Progenitor cell of endocrine pancreas (in vitro differentiated cells): ENCODE data around the gene NUDT3. TPM values are rescaled to one million over a fixed set of nuclear protein-coding genes. Genes with fewer than 3 reads are reported as not detected.
"Not testable (repeated sequence)": the region's sequence is repeated elsewhere in the genome, so short reads cannot be mapped to it uniquely, and the experiment has no call there.

ENCODE experiments used
- DNase-seq: peaks from one replicate; pipeline ENCODE4 v3.0.0; 2021; ENCODE audit warnings: low spot score; ENCODE audit not compliant: unreplicated experiment
- H3K27ac Mint-ChIP-seq: 2 replicates; pipeline ENCODE4 v1.8.0; 2021; ENCODE audit warnings: mild to moderate bottlenecking, moderate library complexity, mixed read lengths
- H3K27me3 Mint-ChIP-seq: 2 replicates; pipeline ENCODE4 v1.8.0; 2021; ENCODE audit warnings: mixed read lengths
- H3K36me3 Mint-ChIP-seq: 2 replicates; pipeline ENCODE4 v1.8.0; 2022; ENCODE audit warnings: mixed read lengths; ENCODE audit not compliant: insufficient read depth
- H3K4me1 Mint-ChIP-seq: 2 replicates; pipeline ENCODE4 v1.8.0; 2021; ENCODE audit warnings: low read depth, mixed read lengths
- H3K4me3 Mint-ChIP-seq: 2 replicates; pipeline ENCODE4 v1.8.0; 2021; ENCODE audit warnings: low read depth, mild to moderate bottlenecking, moderate library complexity, mixed read lengths
- H3K9me3 Mint-ChIP-seq: 2 replicates; pipeline ENCODE4 v1.8.0; 2021; ENCODE audit warnings: low read depth, mixed read lengths
- total RNA-seq: library from RNA; stranded (reverse); gene quantifications from 2 replicates; pipeline ENCODE4 v1.2.1, GENCODE V29; 2021
- TF ChIP-seq, protein P1 (sequence below): fragments of 200-600 bp; sonication (generic); IDR thresholded peaks from one replicate; pipeline ENCODE4 v1.5.0; 2021; ENCODE audit warnings: antibody characterized with exemption, mild to moderate bottlenecking; ENCODE audit not compliant: unreplicated experiment

NUDT3 gene
- total RNA-seq, 1 donor from 2014 or later = 20.6 TPM

DNA sequence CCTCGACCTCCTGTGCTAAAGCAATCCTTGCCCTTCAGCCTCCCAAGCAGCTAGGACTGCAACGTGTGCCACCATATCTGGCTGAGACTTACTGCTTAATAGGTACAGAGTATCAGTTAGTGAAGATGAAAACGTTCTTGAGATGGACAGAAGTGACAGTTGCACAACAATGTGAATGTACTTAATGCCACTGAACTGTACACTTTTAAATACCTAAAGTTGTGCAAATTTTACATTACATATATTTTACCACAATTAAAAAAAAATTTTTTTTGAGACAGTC, 25.9 kb downstream of the NUDT3 start:
- Mint-ChIP-seq H3K36me3 (peaks cover 5% of the 10 kb centered on the region), H3K27ac (no peak overlapping the region), H3K27me3 (peaks cover 3% of the 10 kb centered on the region), H3K4me1 (peaks cover 13% of the 10 kb centered on the region), H3K4me3 (no peak overlapping the region), H3K9me3 (no peaks in the 10 kb centered on the region)
- DNase-seq = no peak
- TF ChIP-seq, protein P1, sequence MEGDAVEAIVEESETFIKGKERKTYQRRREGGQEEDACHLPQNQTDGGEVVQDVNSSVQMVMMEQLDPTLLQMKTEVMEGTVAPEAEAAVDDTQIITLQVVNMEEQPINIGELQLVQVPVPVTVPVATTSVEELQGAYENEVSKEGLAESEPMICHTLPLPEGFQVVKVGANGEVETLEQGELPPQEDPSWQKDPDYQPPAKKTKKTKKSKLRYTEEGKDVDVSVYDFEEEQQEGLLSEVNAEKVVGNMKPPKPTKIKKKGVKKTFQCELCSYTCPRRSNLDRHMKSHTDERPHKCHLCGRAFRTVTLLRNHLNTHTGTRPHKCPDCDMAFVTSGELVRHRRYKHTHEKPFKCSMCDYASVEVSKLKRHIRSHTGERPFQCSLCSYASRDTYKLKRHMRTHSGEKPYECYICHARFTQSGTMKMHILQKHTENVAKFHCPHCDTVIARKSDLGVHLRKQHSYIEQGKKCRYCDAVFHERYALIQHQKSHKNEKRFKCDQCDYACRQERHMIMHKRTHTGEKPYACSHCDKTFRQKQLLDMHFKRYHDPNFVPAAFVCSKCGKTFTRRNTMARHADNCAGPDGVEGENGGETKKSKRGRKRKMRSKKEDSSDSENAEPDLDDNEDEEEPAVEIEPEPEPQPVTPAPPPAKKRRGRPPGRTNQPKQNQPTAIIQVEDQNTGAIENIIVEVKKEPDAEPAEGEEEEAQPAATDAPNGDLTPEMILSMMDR = no peak

DNA sequence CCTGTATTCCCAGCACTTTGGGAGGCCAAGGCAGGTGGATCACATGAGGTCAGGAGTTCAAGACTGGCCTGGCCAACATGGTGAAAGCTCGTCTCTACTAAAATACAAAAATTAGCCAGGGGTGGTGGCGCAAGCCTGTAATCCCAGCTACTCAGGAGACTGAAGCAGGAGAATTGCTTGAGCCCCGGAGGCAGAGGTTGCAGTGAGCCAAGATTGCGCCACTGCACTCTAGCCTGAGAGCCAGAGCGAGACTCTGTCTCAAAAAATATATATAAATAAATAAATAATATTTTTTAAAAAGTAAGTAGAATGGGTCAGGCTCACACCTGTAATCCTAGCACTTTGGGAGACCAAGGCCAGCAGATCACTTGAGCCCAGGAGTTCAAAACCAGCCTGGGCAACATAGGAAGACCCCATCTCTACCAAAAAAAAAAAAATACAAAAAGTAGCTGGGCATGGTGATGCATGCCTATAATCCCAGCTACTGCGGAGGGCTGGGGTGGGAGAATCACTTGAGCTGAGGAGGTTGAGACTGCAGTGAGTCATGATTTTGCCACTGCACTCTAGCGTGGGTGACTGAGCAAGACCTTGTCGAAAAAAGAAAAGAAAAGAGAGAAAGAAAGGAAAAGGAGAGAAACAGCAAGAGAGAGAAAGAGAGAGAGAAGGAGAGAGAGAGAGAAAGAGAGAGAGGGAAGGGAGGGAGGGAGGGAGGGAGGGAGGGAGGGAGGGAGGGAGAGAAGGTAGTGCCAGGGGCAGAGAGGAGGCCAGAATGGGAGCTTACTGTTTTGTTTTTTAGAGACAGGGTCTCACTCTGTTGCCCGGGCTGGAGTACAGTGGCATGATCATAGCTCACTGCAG, 26.5 kb downstream of the NUDT3 start:
- not testable (repeated sequence) for H3K9me3 Mint-ChIP-seq, H3K27ac Mint-ChIP-seq, H3K36me3 Mint-ChIP-seq, DNase-seq, H3K27me3 Mint-ChIP-seq, H3K4me3 Mint-ChIP-seq
- peaks cover 13% of the 10 kb centered on the region for H3K4me1 Mint-ChIP-seq

GRCh38 chr6:34363681-34364075, 28.8 kb downstream of the NUDT3 start:
- not testable (repeated sequence) for H3K4me1 Mint-ChIP-seq, H3K27ac Mint-ChIP-seq

GRCh38 chr6:34362909-34363680, 29.4 kb downstream of the NUDT3 start:
- DNase-seq = no peak

More at GRCh38 chr6:34363681-34364075, 28.8 kb downstream of the NUDT3 start:
- H3K9me3 Mint-ChIP-seq, H3K27me3 Mint-ChIP-seq, H3K36me3 Mint-ChIP-seq, H3K4me3 Mint-ChIP-seq, DNase-seq: not testable (repeated sequence)

DNA sequence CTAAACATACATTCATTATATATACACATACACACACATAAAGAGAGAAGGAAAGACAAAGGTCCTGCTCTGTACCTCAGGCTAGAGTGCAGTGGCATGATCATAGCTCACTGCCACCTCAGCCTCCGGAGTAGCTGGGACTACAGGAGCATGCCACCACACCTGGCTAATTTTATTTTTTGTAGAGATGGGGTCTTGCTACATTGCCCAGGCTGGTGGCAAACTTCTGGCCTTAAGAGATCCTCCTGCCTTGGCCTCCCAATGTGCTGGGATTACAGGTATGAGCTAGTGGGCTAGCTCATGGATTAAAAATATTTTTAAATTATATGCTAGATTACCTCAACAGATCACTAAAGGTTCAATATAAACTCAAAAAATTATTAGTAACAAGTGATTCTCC, 30.3 kb downstream of the NUDT3 start:
- no peak for DNase-seq
- H3K4me1 Mint-ChIP-seq = peaks cover 6% of the 10 kb centered on the region
- TF ChIP-seq, protein P1 = no peak
- no peak overlapping the region for H3K4me3 Mint-ChIP-seq
- no peaks in the 10 kb centered on the region for H3K9me3 Mint-ChIP-seq
- peaks cover 1% of the 10 kb centered on the region for H3K36me3 Mint-ChIP-seq
- H3K27me3 Mint-ChIP-seq = no peaks in the 10 kb centered on the region
- H3K27ac Mint-ChIP-seq = no peak overlapping the region

More at GRCh38 chr6:34362909-34363680, 29.4 kb downstream of the NUDT3 start:
- Mint-ChIP-seq H3K4me1 (peaks cover 6% of the 10 kb centered on the region), H3K27ac (no peak overlapping the region), H3K4me3 (no peak overlapping the region), H3K36me3 (peaks cover 3% of the 10 kb centered on the region), H3K27me3 (peaks cover under 1% of the 10 kb centered on the region), H3K9me3 (no peaks in the 10 kb centered on the region)
- TF ChIP-seq, protein P1 = no peak

DNA sequence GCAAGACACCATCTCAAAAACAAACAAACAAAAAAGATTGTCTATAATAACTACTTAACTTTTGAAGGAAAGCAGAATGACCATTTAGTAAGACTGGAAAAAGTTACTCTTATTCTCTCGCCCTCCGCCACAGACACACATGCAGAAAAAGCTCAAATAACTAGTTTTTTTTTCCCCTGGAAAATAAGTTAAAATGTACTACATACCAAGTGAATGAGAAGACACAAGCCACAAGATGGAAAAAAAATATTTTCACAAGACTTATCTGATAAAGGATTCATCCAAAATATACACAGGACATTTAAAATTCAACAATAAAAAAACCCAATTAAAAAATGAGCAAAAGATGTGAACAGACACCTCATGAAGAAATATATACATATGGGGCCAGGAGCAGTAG, 31.9 kb downstream of the NUDT3 start:
- Mint-ChIP-seq H3K4me3 (no peak overlapping the region), H3K4me1 (peaks cover 6% of the 10 kb centered on the region), H3K27me3 (no peaks in the 10 kb centered on the region), H3K27ac (no peak overlapping the region), H3K9me3 (no peaks in the 10 kb centered on the region), H3K36me3 (no peaks in the 10 kb centered on the region)
- no peak for DNase-seq
- TF ChIP-seq, protein P1 = no peak
